GM12872 (cell line): ENCODE measurements around the gene KRT32.

Source experiments
- CTCF ChIP-seq: IDR thresholded peaks from 3 replicates; pipeline ENCODE4 v1.5.1; 2011; ENCODE audit warnings: low read depth, mild to moderate bottlenecking, low read length, moderate library complexity; ENCODE audit not compliant: insufficient read depth

The KRT32 gene

DNA sequence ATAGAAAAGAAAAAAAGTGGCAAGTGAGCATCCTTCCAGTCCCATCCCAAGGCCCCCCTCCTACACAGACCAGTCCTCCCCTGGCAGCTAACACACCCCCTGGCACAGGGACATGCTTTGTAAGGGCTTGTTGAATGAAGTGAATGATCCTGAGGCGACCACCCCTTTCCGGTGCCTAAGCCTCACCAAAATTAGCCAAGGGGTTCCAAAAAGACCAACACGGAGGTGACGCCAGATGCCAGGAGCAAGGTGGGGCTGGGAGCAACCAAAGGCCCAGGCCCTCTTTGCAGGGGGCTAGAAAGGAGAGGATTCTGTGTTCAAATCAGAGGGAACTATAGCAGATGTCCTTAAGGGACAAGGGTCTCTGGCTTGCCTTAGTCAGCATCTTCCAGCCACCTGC, 8.2 kb upstream of the KRT32 start:
- TF ChIP-seq CTCF, result no peak

GRCh38 chr17:41474863-41475262, 7.7 kb upstream of the KRT32 start:
- TF ChIP-seq CTCF, result no peak

DNA sequence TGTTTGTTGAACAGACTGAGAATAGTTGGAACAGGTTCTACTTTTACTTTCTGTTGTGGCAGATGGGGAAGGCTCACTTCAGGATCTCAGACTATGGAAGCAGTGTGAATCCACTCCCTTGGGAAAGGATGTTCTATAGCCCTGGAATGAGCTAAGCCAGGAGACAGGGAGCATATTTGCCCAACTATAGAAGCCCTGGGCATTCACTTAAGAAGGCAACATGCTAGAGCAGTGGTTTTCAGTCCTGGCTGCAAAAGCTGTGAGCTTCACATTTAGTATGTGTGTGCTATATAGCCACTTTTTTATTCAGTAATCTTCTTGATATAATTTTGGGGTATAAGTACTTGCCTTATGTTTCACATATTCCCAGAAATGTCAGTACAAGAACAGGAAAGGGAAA, 1.2 kb upstream of the KRT32 start:
- TF ChIP-seq CTCF, result no peak

- TF ChIP-seq CTCF, result no peak
These were observed 375 bp upstream of the KRT32 start for GRCh38 chr17:41467561-41467960.

GRCh38 chr17:41464682-41465081, 2.5 kb downstream of the KRT32 start:
- no peak for TF ChIP-seq CTCF

DNA sequence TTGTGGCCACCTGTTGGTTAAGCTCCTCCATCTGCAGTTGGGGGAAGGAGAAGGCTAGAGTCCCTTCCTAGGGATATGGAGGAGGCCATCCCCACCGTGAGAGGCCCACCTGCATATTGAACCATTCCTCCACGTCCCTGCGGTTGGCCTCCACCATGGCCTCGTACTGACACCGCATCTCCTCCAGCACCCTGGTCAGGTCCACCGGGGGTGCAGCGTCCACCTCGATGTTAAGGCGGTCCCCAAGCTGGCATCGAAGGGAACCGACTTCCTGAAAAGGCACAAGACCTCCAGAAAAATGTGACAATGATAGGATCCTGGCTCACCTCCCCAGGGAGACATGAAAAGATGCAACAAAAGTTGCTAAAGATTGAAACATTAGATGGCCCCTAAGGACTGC, 3.0 kb downstream of the KRT32 start:
- TF ChIP-seq CTCF, result no peak

- no peak for TF ChIP-seq CTCF
These were observed 3.4 kb downstream of the KRT32 start for GRCh38 chr17:41463746-41464145.

DNA sequence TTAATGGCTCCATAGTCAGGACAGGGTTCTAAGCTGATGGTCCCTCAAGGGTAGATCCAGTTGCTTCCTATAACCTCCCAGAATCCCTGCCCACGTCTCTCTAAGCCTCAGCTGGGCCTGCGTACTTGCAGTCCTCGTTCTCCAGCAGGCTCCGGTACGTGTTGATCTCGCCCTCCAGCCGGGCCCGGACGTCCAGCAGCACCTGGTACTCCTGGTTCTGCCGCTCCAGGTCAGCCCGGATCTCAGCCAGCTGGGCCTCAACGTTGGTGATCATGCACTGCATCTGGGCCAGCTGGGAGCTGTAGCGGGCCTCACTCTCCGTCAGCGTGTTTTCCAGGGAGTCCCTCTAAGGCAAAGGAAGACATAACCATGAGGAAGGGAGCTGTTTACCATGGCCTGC, 4.5 kb downstream of the KRT32 start:
- no peak for TF ChIP-seq CTCF
